Osteoblast (primary cell): ENCODE data around the gene TTYH3. TPM values are rescaled to one million over a fixed set of nuclear protein-coding genes. Genes with fewer than 3 reads are reported as not detected.
"Not testable (repeated sequence)": the region's sequence is repeated elsewhere in the genome, so short reads cannot be mapped to it uniquely, and the experiment has no call there.

Experiments used
- DNase-seq: peaks from one replicate; pipeline ENCODE4 v3.0.0; 2011; ENCODE audit warnings: low spot score, mixed read lengths; ENCODE audit not compliant: insufficient read length; ENCODE audit errors: missing footprints
- H2AFZ ChIP-seq: 2 replicates; pipeline ENCODE4 v1.6.0; 2011; ENCODE audit warnings: mild to moderate bottlenecking, low read length
- H3K27ac ChIP-seq: 2 replicates; pipeline ENCODE4 v1.5.1; 2011; ENCODE audit warnings: mild to moderate bottlenecking, low read depth, low read length, moderate library complexity
- H3K27me3 ChIP-seq: 2 replicates; pipeline ENCODE4 v1.6.0; 2012; ENCODE audit warnings: mild to moderate bottlenecking, control low read depth, inconsistent platforms, low read length, moderate library complexity; ENCODE audit not compliant: insufficient read depth
- H3K36me3 ChIP-seq: 2 replicates; pipeline ENCODE4 v1.5.1; 2011; ENCODE audit warnings: mild to moderate bottlenecking, low read length, control low read depth, moderate library complexity; ENCODE audit not compliant: insufficient read depth
- H3K4me1 ChIP-seq: 2 replicates; pipeline ENCODE4 v1.5.1; 2011; ENCODE audit warnings: mild to moderate bottlenecking, low read length, control low read depth, moderate library complexity; ENCODE audit not compliant: insufficient read depth
- H3K4me2 ChIP-seq: 2 replicates; pipeline ENCODE4 v1.6.0; 2011; ENCODE audit warnings: mild to moderate bottlenecking, low read length; ENCODE audit not compliant: insufficient read depth
- H3K4me3 ChIP-seq: fragments of 200-600 bp; sonication (generic); 3 replicates; pipeline ENCODE4 v1.5.1; 2012; ENCODE audit warnings: mild to moderate bottlenecking, low read length, inconsistent platforms; ENCODE audit not compliant: insufficient read depth
- H3K79me2 ChIP-seq: 2 replicates; pipeline ENCODE4 v1.6.0; 2012; ENCODE audit warnings: mild to moderate bottlenecking, low read length, control low read depth, inconsistent platforms; ENCODE audit not compliant: insufficient read depth
- H3K9me3 ChIP-seq: 2 replicates; pipeline ENCODE4 v1.5.1; 2011; ENCODE audit warnings: low read depth, low read length, control low read depth
- H4K20me1 ChIP-seq: 2 replicates; pipeline ENCODE4 v1.6.0; 2012; ENCODE audit warnings: mild to moderate bottlenecking, low read length, control low read depth; ENCODE audit not compliant: insufficient read depth
- CTCF ChIP-seq: IDR thresholded peaks from 2 replicates; pipeline ENCODE4 v1.5.1; 2011; ENCODE audit warnings: mild to moderate bottlenecking, low read depth, low read length, moderate library complexity; ENCODE audit errors: extremely low read depth
- total RNA-seq: library from RNA; depleted of rRNA; stranded (reverse); fragments of >200 nt; gene quantifications from 2 replicates; pipeline ENCODE4 v1.2.3, GENCODE V29; 2012

TTYH3 gene
- total RNA-seq, 1 donor = 29.0 TPM

- H3K4me1 ChIP-seq = no peaks in the 10 kb centered on the region
- H3K4me3 ChIP-seq = no peak overlapping the region
- no peak overlapping the region for H3K27ac ChIP-seq
- H3K79me2 ChIP-seq = no peaks in the 10 kb centered on the region
- TF ChIP-seq CTCF = no peak
- H4K20me1 ChIP-seq = no peaks in the 10 kb centered on the region
- no peak overlapping the region for H3K4me2 ChIP-seq
- no peaks in the 10 kb centered on the region for H3K9me3 ChIP-seq
- H2AFZ ChIP-seq = no peak overlapping the region
- H3K27me3 ChIP-seq = no peaks in the 10 kb centered on the region
- DNase-seq = no peak
- peaks cover 21% of the 10 kb centered on the region for H3K36me3 ChIP-seq
Measured at GRCh38 chr7:2589341-2589740, 42.4 kb upstream of the TTYH3 start.

GRCh38 chr7:2589941-2590340 lies 41.8 kb upstream of the TTYH3 start:
- not testable (repeated sequence) for H3K27me3 ChIP-seq, H3K79me2 ChIP-seq, DNase-seq, H3K4me2 ChIP-seq, H3K4me1 ChIP-seq, H3K4me3 ChIP-seq, H4K20me1 ChIP-seq, H3K9me3 ChIP-seq, H3K27ac ChIP-seq, H2AFZ ChIP-seq
- H3K36me3 ChIP-seq = peaks cover 21% of the 10 kb centered on the region

GRCh38 chr7:2592375-2592865 lies 39.4 kb upstream of the TTYH3 start:
- no peaks in the 10 kb centered on the region for H4K20me1 ChIP-seq
- H3K4me3 ChIP-seq = no peak overlapping the region
- H3K4me2 ChIP-seq = no peak overlapping the region
- H3K36me3 ChIP-seq = peaks cover 15% of the 10 kb centered on the region
- no peak for DNase-seq
- H3K27me3 ChIP-seq = no peaks in the 10 kb centered on the region
- TF ChIP-seq CTCF = no peak
- H3K4me1 ChIP-seq = no peaks in the 10 kb centered on the region
- H2AFZ ChIP-seq = no peak overlapping the region
- H3K27ac ChIP-seq = no peak overlapping the region
- H3K9me3 ChIP-seq = no peaks in the 10 kb centered on the region
- H3K79me2 ChIP-seq = no peaks in the 10 kb centered on the region

GRCh38 chr7:2593036-2593727 lies 38.6 kb upstream of the TTYH3 start:
- no peaks in the 10 kb centered on the region for H3K79me2 ChIP-seq
- no peak overlapping the region for H2AFZ ChIP-seq
- TF ChIP-seq CTCF = no peak
- no peaks in the 10 kb centered on the region for H3K4me1 ChIP-seq
- no peak overlapping the region for H3K4me2 ChIP-seq
- no peaks in the 10 kb centered on the region for H4K20me1 ChIP-seq
- no peak overlapping the region for H3K27ac ChIP-seq
- H3K9me3 ChIP-seq = no peaks in the 10 kb centered on the region
- DNase-seq = no peak
- peaks cover 15% of the 10 kb centered on the region for H3K36me3 ChIP-seq
- H3K4me3 ChIP-seq = no peak overlapping the region
- H3K27me3 ChIP-seq = no peaks in the 10 kb centered on the region
